Gastroesophageal sphincter (tissue), 4 donors: ENCODE data around the gene KANK4. TPM values are rescaled to one million over a fixed set of nuclear protein-coding genes. Genes with fewer than 3 reads are reported as not detected.

Experiments
- ATAC-seq: fragments of 150-250 bp; one replicate; pipeline ENCODE4 v1.9.1; 2016; ENCODE audit warnings: mild to moderate bottlenecking, moderate library complexity
- H3K27ac ChIP-seq, 4 donors: fragments of 200-600 bp; sonication (generic) in 3 of 4; 1 replicate in 3 of 4; 2 replicates in 1 of 4; pipeline ENCODE4 v1.5.1; 2016 to 2019
- H3K27me3 ChIP-seq: fragments of 200-600 bp; sonication (generic); one replicate; pipeline ENCODE4 v1.5.1; 2019
- H3K36me3 ChIP-seq, 2 donors: fragments of 200-600 bp; sonication (generic); one replicate each; pipeline ENCODE4 v1.5.1; 2019; ENCODE audit warnings: control low read depth in 1 of 2
- H3K4me1 ChIP-seq, 3 donors: fragments of 200-600 bp; sonication (generic); 1 replicate in 2 of 3; 2 replicates in 1 of 3; pipeline ENCODE4 v1.5.1; 2016 to 2019; ENCODE audit warnings: control low read depth in 2 of 3
- H3K4me3 ChIP-seq, 2 donors: fragments of 200-600 bp; sonication (generic); one replicate each; pipeline ENCODE4 v1.5.1; 2019; ENCODE audit warnings: mild to moderate bottlenecking in 1 of 2, moderate library complexity in 1 of 2
- H3K9me3 ChIP-seq, 3 donors: fragments of 200-600 bp; sonication (generic); one replicate each; pipeline ENCODE4 v1.5.1; 2017 to 2019; ENCODE audit warnings: control low read depth in 2 of 3
- EP300 ChIP-seq: sonication (generic); formaldehyde crosslinking; IDR thresholded peaks from one replicate; pipeline ENCODE4 v1.6.1; 2017; ENCODE audit warnings: antibody characterized with exemption, mild to moderate bottlenecking
- POLR2A ChIP-seq, 2 donors: fragments of 450-650 bp; IDR thresholded peaks; one replicate each; pipeline ENCODE4 v1.6.1; 2017; ENCODE audit warnings: antibody characterized with exemption in 2 of 2, mild to moderate bottlenecking in 2 of 2, moderate library complexity in 1 of 2
- POLR2AphosphoS5 ChIP-seq: sonication (generic); formaldehyde crosslinking; IDR thresholded peaks from one replicate; pipeline ENCODE4 v1.6.1; 2017; ENCODE audit warnings: antibody characterized with exemption
- WGBS, 2 donors: methylation state at CpG; one replicate each; pipeline ENCODE4 v1.1.5; 2018; ENCODE audit warnings: low coverage in 1 of 2; 5-methylcytosine and 5-hydroxymethylcytosine counted together
- total RNA-seq, 4 donors: library from RNA; depleted of rRNA; stranded (reverse); fragments of >200 nt; gene quantifications; one replicate each; pipeline ENCODE4 v1.1.0, GENCODE V29; 2016
- TF ChIP-seq, protein P1 (sequence below), 4 experiments: fragments of 200-600 bp in 2 of 4; fragments of 450-650 bp in 2 of 4; sonication (generic) in 1 of 4; IDR thresholded peaks; one replicate each; pipeline ENCODE4 v1.5.1; 2017 to 2019; ENCODE audit warnings: antibody characterized with exemption in 4 of 4, mild to moderate bottlenecking in 2 of 4, moderate library complexity in 2 of 4

Gene KANK4
- total RNA-seq, 4 donors from 2014 or later: 0.16 to 0.73 (median 0.29) TPM

DNA sequence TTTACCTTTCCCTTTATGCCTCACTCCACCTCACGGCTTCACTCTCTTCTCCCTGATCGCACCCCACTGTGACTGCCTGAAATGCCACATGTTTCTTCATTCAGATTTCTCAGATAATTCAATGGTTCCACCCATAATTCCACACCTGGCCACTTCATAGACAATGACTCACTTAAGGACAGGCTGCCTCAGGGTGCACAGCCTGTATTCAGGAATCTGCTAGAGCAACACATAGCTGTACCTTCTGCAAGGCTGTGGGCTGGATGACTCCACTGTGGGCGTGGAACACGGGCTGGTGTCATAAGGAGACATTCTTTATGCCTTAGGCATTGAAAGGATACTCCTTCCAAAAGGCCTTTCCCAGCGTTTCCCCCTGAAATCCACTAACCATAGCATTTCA, 88.5 kb downstream of the KANK4 start:
- ATAC-seq: no peak
- WGBS, 2 donors: 86 to 100% methylated on average over 2 to 3 of the region's 5 CpGs
- H3K36me3 ChIP-seq: no peaks in the 10 kb centered on the region
- no peak overlapping the region for H3K4me3 ChIP-seq
- H3K27me3 ChIP-seq: peaks cover 13% of the 10 kb centered on the region
- no peaks in the 10 kb centered on the region for H3K9me3 ChIP-seq
- H3K27ac ChIP-seq: no peak overlapping the region
- no peaks in the 10 kb centered on the region for H3K4me1 ChIP-seq
- TF ChIP-seq POLR2AphosphoS5: no peak
- TF ChIP-seq POLR2A (IDR thresholded peaks at IDR 0.05): no peak
- TF ChIP-seq EP300: no peak
- TF ChIP-seq, protein P1, sequence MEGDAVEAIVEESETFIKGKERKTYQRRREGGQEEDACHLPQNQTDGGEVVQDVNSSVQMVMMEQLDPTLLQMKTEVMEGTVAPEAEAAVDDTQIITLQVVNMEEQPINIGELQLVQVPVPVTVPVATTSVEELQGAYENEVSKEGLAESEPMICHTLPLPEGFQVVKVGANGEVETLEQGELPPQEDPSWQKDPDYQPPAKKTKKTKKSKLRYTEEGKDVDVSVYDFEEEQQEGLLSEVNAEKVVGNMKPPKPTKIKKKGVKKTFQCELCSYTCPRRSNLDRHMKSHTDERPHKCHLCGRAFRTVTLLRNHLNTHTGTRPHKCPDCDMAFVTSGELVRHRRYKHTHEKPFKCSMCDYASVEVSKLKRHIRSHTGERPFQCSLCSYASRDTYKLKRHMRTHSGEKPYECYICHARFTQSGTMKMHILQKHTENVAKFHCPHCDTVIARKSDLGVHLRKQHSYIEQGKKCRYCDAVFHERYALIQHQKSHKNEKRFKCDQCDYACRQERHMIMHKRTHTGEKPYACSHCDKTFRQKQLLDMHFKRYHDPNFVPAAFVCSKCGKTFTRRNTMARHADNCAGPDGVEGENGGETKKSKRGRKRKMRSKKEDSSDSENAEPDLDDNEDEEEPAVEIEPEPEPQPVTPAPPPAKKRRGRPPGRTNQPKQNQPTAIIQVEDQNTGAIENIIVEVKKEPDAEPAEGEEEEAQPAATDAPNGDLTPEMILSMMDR (IDR thresholded peaks at IDR 0.05): no peak

- no peaks in the 10 kb centered on the region for H3K4me1 ChIP-seq
- ATAC-seq: no peak
- TF ChIP-seq EP300: no peak
- TF ChIP-seq POLR2A (IDR thresholded peaks at IDR 0.05): no peak
- TF ChIP-seq POLR2AphosphoS5: no peak
- TF ChIP-seq, protein P1 (IDR thresholded peaks at IDR 0.05): no peak
- H3K27ac ChIP-seq: no peak overlapping the region
- H3K4me3 ChIP-seq: no peak overlapping the region
- H3K27me3 ChIP-seq: peaks cover 13% of the 10 kb centered on the region
- no peaks in the 10 kb centered on the region for H3K9me3 ChIP-seq
- 14 to 60% methylated on average over 1 to 2 of the region's 2 CpGs for WGBS, 2 donors
- H3K36me3 ChIP-seq: no peaks in the 10 kb centered on the region
Observed at GRCh38 chr1:62229932-62230331, 89.3 kb downstream of the KANK4 start.

- Histone ChIP-seq H3K36me3 (no peaks in the 10 kb centered on the region), H3K27ac (no peak overlapping the region), H3K9me3 (no peaks in the 10 kb centered on the region), H3K27me3 (peaks cover 13% of the 10 kb centered on the region), H3K4me1 (no peaks in the 10 kb centered on the region), H3K4me3 (no peak overlapping the region)
- TF ChIP-seq POLR2AphosphoS5 (no peak), EP300 (no peak), POLR2A (IDR thresholded peaks at IDR 0.05) (no peak)
- TF ChIP-seq, protein P1 (IDR thresholded peaks at IDR 0.05): no peak
- WGBS, 2 donors: 80 to 100% methylated on average over 2 of the region's 3 CpGs
- ATAC-seq: no peak
Observed at GRCh38 chr1:62229468-62229867, 89.8 kb downstream of the KANK4 start.

DNA sequence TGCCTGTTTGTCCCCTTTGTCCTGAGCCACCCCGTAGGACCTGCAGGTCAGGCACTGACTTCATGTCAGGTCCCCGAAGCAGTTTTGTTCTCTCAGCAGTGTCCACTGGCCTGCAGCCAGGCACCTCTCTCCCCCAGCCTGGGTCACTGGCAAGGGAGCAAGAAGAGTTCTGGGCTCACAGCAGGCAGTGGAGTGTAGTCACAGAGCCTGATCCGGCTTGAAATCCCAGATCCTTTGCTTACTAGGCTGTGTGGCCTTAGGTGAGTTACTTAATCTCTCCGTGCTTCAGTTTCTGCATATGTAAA, 90.4 kb downstream of the KANK4 start:
- Histone ChIP-seq H3K4me1 (no peaks in the 10 kb centered on the region), H3K4me3 (no peak overlapping the region), H3K36me3 (no peaks in the 10 kb centered on the region), H3K27ac (no peak overlapping the region), H3K9me3 (no peaks in the 10 kb centered on the region), H3K27me3 (peaks cover 13% of the 10 kb centered on the region)
- WGBS, 2 donors: 60 to 63% methylated on average over 2 of the region's 4 CpGs
- ATAC-seq: no peak
- no peak for TF ChIP-seq POLR2A (IDR thresholded peaks at IDR 0.05)
- no peak for TF ChIP-seq EP300
- TF ChIP-seq POLR2AphosphoS5: no peak
- TF ChIP-seq, protein P1 (IDR thresholded peaks at IDR 0.05): no peak

GRCh38 chr1:62228136-62228882, 90.9 kb downstream of the KANK4 start:
- no peaks in the 10 kb centered on the region for H3K9me3 ChIP-seq
- TF ChIP-seq, protein P1 (IDR thresholded peaks at IDR 0.05): no peak
- TF ChIP-seq POLR2A (IDR thresholded peaks at IDR 0.05) (no peak), EP300 (no peak), POLR2AphosphoS5 (no peak)
- H3K4me1 ChIP-seq: no peaks in the 10 kb centered on the region
- peaks cover 13% of the 10 kb centered on the region for H3K27me3 ChIP-seq
- H3K4me3 ChIP-seq: no peak overlapping the region
- no peak overlapping the region for H3K27ac ChIP-seq
- 61 to 84% methylated on average over 3 to 5 of the region's 12 CpGs for WGBS, 2 donors
- no peaks in the 10 kb centered on the region for H3K36me3 ChIP-seq
- ATAC-seq: no peak
